Left cardiac atrium (tissue), 4 donors: ENCODE results near the gene DET1. TPM values are rescaled to one million over a fixed set of nuclear protein-coding genes. Genes with fewer than 3 reads are reported as not detected.
"Not testable (repeated sequence)": the region's sequence is repeated elsewhere in the genome, so short reads cannot be mapped to it uniquely, and the experiment has no call there.

Experiments used
- ATAC-seq, 2 donors: fragments of 200-7000 bp; cut with Tn5 transposase; one replicate each; pipeline ENCODE4 v1.9.1; 2020; ENCODE audit warnings: mild to moderate bottlenecking in 2 of 2, moderate library complexity in 2 of 2
- DNase-seq: peaks from one replicate; pipeline ENCODE4 v3.0.0-alpha.2; 2020
- intact Hi-C, 2 donors: fragments of 100-400 bp; cut with DNase I; formaldehyde crosslinking; loops; one replicate each; pipeline versions ENCODE4 v1.14.1 to v1.15.1; 2022 to 2023
- total RNA-seq, 2 donors: library from RNA; stranded (reverse); fragmentation: NEBNext Ultra II Directional; extraction: Animal tissue kit (Norgen Biotek cat#: 25700); gene quantifications; one replicate each; pipeline ENCODE4 v1.2.1, GENCODE V29; 2021
- donor health status: DM: no; HTN: yes; CAD: no.
- donor health status: DM: no; HTN: yes; CAD: no; lungs with severe emphysema.
- donor health status: DM: yes; HTN: yes; CAD: no.
- donor health status: Dilated cardiomyopathy.

Gene DET1
- total RNA-seq, 2 donors from 2014 or later: 5.3 to 5.4 TPM

DNA sequence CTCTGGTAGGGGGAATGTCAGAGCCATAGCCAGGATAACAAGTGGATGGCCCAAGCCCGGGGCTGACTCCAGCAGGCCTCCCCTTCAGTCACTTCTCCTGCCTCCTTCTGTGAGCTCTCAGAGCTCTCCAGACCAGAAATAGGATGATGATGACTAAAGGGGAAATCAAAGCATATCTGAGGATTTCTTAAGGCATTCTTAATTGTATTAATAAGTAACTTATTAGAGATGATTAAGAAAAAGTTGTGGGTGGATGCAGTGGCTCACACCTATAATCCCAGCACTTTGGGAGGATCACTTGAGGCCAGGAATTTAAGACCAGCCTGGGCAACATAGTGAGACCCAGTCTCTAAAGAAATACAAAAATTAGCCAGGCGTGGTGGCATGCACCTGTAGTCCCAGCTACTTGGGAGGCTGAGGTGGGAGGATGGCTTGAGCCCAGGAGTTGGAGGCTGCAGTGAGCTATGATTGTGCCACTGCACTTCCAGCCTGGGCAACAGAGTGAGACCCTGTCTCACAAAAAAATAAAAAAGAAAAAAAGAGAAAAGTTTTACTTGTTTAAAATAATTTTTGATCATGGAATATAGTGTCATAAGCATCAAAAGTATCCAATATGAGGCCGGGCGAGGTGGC is 72.7 kb downstream of the DET1 start:
- ATAC-seq, DNase-seq: not testable (repeated sequence)
- intact Hi-C loops: loop anchor here in 1 of 2 donors (10.0 kb wide), 1 partner anchor 361 kb away; no protein-coding TSS in a partner anchor

DNA sequence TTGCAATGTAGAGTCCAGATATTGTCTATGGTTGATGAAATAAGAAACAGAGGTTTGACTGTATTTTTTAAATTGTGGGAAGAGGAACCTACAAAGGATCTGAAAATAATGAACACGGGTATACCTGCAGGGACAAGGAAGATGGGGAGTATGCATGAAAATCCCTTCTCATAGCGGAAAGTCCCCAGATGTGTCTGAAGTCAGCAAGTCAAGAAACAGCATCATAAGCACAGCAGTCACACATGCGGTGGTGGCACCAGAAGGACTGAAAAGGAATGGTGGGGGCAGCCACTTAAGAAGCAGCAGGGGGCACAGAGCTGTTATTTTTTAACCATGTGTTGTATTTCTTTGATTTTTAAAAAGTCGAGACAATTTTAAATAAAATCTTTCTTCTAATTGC is 74.3 kb downstream of the DET1 start:
- ATAC-seq (no peak), DNase-seq (no peak)
- intact Hi-C loops: loop anchor here in 1 of 2 donors (10.0 kb wide), 1 partner anchor 363 kb away; no protein-coding TSS in a partner anchor

DNA sequence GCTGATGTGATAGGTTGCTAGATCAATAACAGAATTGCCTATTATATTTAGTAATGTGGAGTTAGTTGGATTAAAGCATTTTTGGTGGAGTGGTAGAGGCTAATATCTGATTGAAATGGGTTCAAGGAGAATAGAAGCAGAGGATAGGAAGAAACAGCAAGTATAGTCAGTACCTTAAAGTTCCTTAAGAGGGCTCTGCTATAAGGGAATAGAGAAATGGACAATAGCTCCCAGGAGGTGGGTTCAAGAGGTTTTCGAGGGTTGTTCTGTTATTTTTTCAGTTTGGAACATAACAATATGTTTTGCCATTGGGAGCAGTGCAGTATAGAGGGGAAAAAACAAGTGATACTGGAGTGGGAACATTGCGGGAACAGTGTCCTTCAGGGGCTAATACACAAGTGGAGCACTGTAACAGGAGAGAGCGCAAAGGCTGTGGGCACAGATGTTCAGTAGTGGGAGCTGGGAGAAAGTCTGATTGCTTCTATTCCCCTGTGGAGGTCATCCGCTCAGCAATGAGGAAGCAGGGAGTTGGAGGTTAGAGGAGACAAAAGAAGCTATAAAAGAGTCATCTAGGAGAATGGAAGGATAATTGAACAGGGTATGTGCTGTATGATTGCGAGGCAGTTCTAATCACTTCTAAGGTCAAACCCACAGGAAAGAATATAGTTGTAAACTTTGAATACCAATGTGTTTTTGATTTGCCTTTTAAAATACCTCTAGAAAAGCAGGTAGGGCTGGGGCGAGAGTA is 75.7 kb downstream of the DET1 start:
- DNase-seq (no peak), ATAC-seq (no peak)
- intact Hi-C loops: loop anchor here in 1 of 2 donors (10.0 kb wide), 1 partner anchor 364 kb away; no protein-coding TSS in a partner anchor

DNA sequence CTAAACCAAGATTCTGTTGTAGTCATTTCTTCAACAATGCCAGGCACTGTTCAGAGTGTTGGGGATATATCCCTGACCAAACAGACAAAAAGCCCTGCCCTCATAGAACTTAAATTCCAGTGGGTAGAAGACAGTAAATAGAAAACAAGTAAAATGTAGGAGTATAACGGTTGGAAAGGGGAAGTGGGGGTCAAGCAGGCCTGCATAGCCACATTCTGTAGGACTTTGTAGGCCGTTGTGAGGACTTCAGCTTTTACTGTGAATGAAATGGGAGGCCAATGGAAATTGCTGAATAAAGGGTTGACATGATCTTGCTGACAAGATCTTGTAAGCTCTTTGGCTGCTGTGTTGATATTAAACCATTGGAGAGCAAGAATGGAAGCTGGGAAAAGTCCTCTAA is 77.2 kb downstream of the DET1 start:
- DNase-seq (no peak), ATAC-seq (no peak)
- intact Hi-C loops: no loop called here

DNA sequence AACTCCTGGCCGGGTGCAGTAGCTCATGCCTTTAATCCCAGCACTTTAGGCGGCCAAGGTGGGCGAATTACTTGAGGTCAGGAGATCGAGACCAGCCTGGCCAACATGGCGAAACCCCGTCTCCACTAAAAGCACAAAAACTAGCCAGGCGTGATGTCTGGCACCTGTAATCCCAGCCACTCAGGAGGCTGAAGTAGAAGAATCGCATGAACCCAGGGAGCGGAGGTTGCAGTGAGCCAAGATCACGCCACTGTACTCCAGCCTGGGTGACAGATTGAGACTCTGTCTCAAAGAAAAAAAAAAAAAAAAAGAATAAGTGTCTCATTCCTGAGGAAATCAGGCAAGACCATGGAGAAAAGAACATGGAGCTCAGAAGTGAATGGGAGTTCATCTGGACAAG is 77.8 kb downstream of the DET1 start:
- ATAC-seq, DNase-seq, intact Hi-C loops: not testable (repeated sequence)

DNA sequence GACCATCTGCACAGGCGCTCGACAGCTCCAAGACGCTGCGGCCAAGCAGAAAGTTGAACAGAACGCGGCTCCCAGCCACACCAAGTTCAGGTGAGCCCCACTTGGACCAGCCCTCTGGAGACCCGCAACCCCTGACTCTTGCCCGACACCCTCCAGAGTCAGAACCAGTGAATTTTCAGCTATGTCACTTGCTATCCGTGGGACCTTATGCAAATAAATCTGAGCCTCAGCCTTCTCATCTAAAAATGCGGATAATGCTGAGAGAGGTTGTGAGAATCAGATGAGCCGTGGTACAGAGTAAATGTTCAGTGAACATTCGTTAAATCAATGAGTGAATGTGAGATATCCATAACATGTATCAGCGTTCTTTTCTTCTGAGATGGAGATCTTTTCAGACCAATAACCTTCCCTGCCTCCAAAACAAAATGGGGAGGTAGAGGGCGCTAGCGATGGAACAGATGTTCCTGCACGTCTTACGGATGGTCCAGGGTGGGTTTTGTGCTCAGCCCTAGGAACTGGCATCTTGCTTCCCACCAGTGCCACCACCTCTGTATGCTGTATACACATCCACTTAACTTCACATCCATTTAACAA is 78.4 kb downstream of the DET1 start:
- ATAC-seq: no peak
- DNase-seq: no peak
- intact Hi-C loops: no loop called here

DNA sequence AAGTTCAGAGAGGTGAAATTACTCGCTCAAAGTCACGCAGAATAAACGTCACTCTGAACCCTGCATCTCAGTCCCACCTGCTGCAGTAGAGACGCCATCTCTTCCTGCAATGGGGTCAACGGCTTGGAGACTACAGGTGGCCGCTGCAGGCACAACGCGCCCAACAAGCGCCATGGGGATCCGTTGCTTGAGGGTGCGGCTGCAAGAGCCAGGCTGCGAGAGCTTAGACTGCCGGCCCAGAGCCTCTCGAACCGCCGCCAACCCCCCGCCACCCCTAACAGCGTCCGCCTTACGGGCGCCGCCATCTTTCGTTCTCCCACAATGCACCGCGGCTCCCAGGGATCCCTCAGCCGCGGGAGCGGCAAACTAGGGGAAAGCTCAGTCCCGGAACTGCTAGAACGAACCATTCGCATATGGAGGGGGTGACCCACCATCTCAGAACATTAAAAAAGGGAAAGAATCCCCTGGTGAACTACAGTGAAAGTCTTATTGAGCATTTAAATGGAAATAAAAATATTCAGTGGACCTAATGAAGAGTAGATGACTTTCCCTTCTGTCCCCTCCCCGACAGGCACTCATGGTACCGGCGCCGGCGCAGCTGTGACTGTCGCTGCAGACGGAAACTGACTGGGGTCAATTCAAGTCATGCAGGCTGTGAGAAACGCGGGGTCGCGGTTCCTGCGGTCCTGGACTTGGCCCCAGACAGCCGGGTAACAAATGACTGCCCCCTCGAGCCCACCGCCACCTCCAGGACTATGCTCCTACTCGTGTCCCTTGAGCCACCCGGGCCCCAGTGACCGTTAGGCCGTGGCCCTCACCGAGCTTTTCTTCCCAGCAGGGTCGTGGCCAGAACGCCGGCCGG is 79.2 kb downstream of the DET1 start, which contains the start of the genes MRPL46 and MRPS11:
Gene MRPL46 (minus strand): TSS at position 316 of the 862 bp plus-strand sequence. CDS start 11 bp downstream, at position 305.
Gene MRPS11 (plus strand): TSS at position 636 of the 862 bp plus-strand sequence. CDS start 10 bp downstream, at position 646.
- peak; percentile 96 to 98 for ATAC-seq
- intact Hi-C loops: no loop called here

DNA sequence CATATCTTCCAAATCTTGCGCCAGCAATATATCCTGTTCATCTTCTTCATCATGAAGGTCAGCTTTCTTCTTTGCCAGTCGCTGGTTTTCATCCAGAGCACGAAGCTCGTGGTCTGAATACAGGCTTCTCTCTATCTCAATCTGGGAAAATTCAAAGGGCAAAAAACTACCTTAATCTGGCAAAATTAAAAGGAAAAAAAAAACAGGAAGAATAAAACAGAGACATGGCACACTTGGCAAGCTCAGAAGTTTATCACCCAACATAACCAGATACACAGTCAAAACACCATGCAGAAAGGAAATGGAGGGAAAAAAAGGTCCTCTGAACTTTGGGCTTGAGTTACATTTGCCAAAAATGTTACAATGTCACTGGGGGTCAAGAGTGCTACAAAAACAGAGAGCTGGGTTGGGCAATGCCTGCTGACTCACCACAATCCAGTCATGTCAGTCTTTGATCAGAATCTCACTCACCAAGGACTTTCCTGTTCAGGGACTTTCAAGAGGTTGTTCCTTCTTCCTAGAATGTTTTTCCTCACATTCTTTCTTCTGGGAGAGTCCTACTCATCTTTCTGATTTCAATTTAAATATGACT is 80.8 kb downstream of the DET1 start:
- no peak for ATAC-seq
- intact Hi-C loops: no loop called here
- no peak for DNase-seq

More for the DNA sequence above, 79.2 kb downstream of the DET1 start, which contains the start of the genes MRPL46 and MRPS11:
- peak; percentile 94 for DNase-seq

DNA sequence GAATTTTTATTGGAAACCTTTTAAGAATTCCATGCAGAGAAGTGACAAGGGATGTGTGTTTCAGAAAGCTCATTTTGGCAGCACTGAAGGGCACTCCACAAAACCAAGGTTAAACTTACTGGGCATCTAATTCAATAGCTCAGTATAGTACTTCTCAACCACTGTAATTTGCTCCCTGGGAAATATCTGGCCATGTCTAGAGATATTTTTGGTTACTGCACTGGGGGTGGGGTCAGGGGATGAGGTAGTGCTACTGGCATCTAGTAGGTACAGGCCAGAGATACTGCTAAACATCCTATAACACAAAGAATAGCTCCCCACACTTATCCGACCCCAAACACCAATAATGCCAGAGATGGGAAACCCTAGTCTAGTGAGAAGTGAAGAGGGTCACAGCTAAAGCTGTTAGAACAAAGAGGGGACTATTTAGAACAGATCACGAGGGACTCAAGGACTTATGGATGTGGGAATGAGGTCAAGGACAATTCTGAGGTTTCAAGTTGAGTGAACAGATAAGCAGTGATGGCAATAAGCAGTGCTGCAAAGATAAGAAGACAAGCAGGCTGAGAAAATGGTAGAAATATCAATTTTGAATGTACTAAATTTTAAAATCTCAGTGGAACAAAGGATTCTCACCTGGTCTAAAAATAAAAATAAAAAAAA is 82.5 kb downstream of the DET1 start:
- no peak for ATAC-seq
- no peak for DNase-seq
- intact Hi-C loops: no loop called here

Other genes starting within 250 kb of the DET1 start
- gene MRPL46, start 79.3 kb downstream of the DET1 start, total RNA-seq: 10 to 100 TPM; 36.4 to 42.4 TPM
- gene MRPS11, start 79.0 kb downstream of the DET1 start, total RNA-seq: 10 to 100 TPM; 40.7 to 51.5 TPM
- gene AEN, start 74.7 kb upstream of the DET1 start, total RNA-seq: 10 to 100 TPM in 1 of 2 donors, 1 to 10 TPM in 1; 9.9 to 15.4 TPM
- gene ISG20, start 92.3 kb upstream of the DET1 start, total RNA-seq: 10 to 100 TPM in 1 of 2 donors, 1 to 10 TPM in 1; 4.0 to 10.2 TPM